Adrenal gland (tissue), 12 donors: Measurements from ENCODE around the gene ITPR3. TPM values are rescaled to one million over a fixed set of nuclear protein-coding genes. Genes with fewer than 3 reads are reported as not detected.
A peak's percentile ranks its signal among the peaks of the same experiment; 100 is the strongest.

ENCODE experiments used
- DNase-seq, 7 donors: peaks; one replicate each; pipeline ENCODE4 v3.0.0-alpha.2; 2019 to 2020
- H3K27ac ChIP-seq, 5 donors: fragments of 200-600 bp; sonication (generic) in 4 of 5; 1 replicate in 3 of 5; 2 replicates in 2 of 5; pipeline versions ENCODE4 v1.5.1 to v1.8.0; 2016 to 2020; ENCODE audit warnings: mild to moderate bottlenecking in 1 of 5
- H3K27me3 ChIP-seq: fragments of 200-600 bp; 2 replicates; pipeline ENCODE4 v1.8.0; 2021
- H3K36me3 ChIP-seq, 2 donors: fragments of 200-600 bp; replicated peaks in 1 of 2; 1 replicate in 1 of 2; 2 replicates in 1 of 2; pipeline versions ENCODE4 v1.5.1 to v1.8.0; 2018 to 2022
- H3K4me1 ChIP-seq, 2 donors: fragments of 200-600 bp; replicated peaks in 1 of 2; 1 replicate in 1 of 2; 2 replicates in 1 of 2; pipeline versions ENCODE4 v1.5.1 to v1.8.0; 2018 to 2021
- H3K4me3 ChIP-seq, 4 donors: fragments of 200-600 bp; sonication (generic) in 3 of 4; one replicate each; pipeline ENCODE4 v1.5.1; 2016 to 2018
- H3K9me3 ChIP-seq, 3 donors: fragments of 200-600 bp; sonication (generic) in 1 of 3; replicated peaks in 1 of 3; 1 replicate in 2 of 3; 2 replicates in 1 of 3; pipeline versions ENCODE4 v1.5.1 to v1.8.0; 2016 to 2021
- POLR2A ChIP-seq, 2 donors: fragments of 450-650 bp; IDR thresholded peaks; one replicate each; pipeline ENCODE4 v1.6.1; 2017; ENCODE audit warnings: antibody characterized with exemption in 2 of 2, mild to moderate bottlenecking in 2 of 2, moderate library complexity in 1 of 2
- WGBS, 4 donors: extraction: QIAGEN DNeasy Blood & Tissue Kit in 2 of 4; methylation state at CpG; one replicate each; pipeline versions ENCODE4 v1.1.5 to v1.1.7; 2013 to 2017; 5-methylcytosine and 5-hydroxymethylcytosine counted together
- intact Hi-C, 2 donors: fragments of 100-400 bp; cut with DNase I; formaldehyde crosslinking; loops; one replicate each; pipeline versions ENCODE4 v1.14.1 to v1.15.0; 2022 to 2023
- polyA plus RNA-seq, 3 donors: library from polyadenylated mRNA; stranded (reverse); fragments of 200-250 nt in 2 of 3; fragments of 350-450 nt in 1 of 3; fragmentation: Illumina TruSeq in 1 of 3; extraction: RNeasy Lipid Tissue Mini Kit (QIAGEN cat#74804) in 1 of 3; gene quantifications; one replicate each; pipeline ENCODE4 v1.2.3, GENCODE V29; 2013 to 2014
- total RNA-seq, 9 donors: library from RNA; depleted of rRNA in 4 of 9; stranded (reverse); fragments of >200 nt in 4 of 9; fragments of 120-200 nt in 1 of 9; fragmentation: NEBNext Ultra II Directional in 1 of 9; extraction: Animal tissue kit (Norgen Biotek cat#: 25700) in 1 of 9; gene quantifications; one replicate each; pipeline versions ENCODE4 v1.1.0 to v1.2.4, GENCODE V29; 2013 to 2023
- TF ChIP-seq, protein P1 (sequence below), 6 experiments: fragments of 450-650 bp in 4 of 6; fragments of 200-600 bp in 2 of 6; sonication (generic) in 1 of 6; IDR thresholded peaks; 1 replicate in 5 of 6; 2 replicates in 1 of 6; pipeline versions ENCODE4 v1.5.1 to v1.8.0; 2016 to 2021; ENCODE audit warnings: antibody characterized with exemption in 6 of 6, mild to moderate bottlenecking in 2 of 6, moderate library complexity in 1 of 6
- donor health status: healthy with polysubstance abuse.
- donor health status: Bipolar disorder and iron deficiency.
- donor health status: DM: yes; HTN: yes; CAD: no.
- donor health status: DM: no; HTN: no; CAD: no.
- donor health status: DM: no; HTN: no; CAD: no.
- donor health status: DM: yes; HTN: yes; CAD: no.

Gene ITPR3
- total and polyA plus RNA-seq, 12 donors: 1.3 to 38.1 (median 23.9) TPM

- WGBS, 4 donors: 10 to 35% (median 21%) methylated on average over 1 to 5 of the region's 5 CpGs
- Histone ChIP-seq H3K27me3 (no peaks in the 10 kb centered on the region), H3K9me3 (no peaks in the 10 kb centered on the region), H3K4me1 (peaks cover 0 to 3% of the 10 kb centered on the region in 2 donors), H3K36me3 (peaks cover 0 to 7% of the 10 kb centered on the region in 2 donors), H3K4me3 (no peak overlapping the region), H3K27ac (no peak overlapping the region)
- intact Hi-C loops: loop anchor here in 1 of 2 donors (10.0 kb wide), 1 partner anchor 88 kb away; the partner anchor contains the start of gene BAK1
- TF ChIP-seq POLR2A (IDR thresholded peaks at IDR 0.05): no peak
- TF ChIP-seq, protein P1, sequence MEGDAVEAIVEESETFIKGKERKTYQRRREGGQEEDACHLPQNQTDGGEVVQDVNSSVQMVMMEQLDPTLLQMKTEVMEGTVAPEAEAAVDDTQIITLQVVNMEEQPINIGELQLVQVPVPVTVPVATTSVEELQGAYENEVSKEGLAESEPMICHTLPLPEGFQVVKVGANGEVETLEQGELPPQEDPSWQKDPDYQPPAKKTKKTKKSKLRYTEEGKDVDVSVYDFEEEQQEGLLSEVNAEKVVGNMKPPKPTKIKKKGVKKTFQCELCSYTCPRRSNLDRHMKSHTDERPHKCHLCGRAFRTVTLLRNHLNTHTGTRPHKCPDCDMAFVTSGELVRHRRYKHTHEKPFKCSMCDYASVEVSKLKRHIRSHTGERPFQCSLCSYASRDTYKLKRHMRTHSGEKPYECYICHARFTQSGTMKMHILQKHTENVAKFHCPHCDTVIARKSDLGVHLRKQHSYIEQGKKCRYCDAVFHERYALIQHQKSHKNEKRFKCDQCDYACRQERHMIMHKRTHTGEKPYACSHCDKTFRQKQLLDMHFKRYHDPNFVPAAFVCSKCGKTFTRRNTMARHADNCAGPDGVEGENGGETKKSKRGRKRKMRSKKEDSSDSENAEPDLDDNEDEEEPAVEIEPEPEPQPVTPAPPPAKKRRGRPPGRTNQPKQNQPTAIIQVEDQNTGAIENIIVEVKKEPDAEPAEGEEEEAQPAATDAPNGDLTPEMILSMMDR (IDR thresholded peaks at IDR 0.05): peak; percentile 18 to 77 (median 68)
- DNase-seq: peak; percentile 83 to 97 (median 95)
Observed at GRCh38 chr6:33672808-33673207, 51.7 kb downstream of the ITPR3 start.

DNA sequence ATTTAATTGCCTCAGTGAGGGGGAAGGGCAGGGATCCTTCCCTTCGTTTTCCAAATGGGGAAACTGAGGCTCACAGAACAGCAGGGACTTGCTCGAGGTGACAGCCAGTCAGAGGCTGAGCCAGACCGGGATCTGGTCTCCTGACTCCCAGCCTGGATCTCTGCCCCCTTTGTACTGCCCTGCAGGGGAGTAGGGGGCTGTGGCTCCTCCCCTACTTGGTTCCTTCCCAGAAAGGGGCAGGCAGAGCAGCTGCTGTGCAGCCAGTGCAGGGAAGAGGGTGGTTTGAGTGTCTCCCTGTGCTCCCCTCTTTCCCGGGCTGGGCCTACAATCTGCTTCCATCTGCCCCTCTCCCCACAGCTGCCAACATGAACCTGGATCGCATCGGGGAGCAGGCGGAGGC lies 52.7 kb downstream of the ITPR3 start:
- no peak for DNase-seq
- TF ChIP-seq, protein P1 (IDR thresholded peaks at IDR 0.05): no peak
- no peak for TF ChIP-seq POLR2A (IDR thresholded peaks at IDR 0.05)
- Histone ChIP-seq H3K27ac (no peak overlapping the region), H3K4me1 (peaks cover 0 to 3% of the 10 kb centered on the region in 2 donors), H3K27me3 (no peaks in the 10 kb centered on the region), H3K36me3 (peaks cover 0 to 7% of the 10 kb centered on the region in 2 donors), H3K9me3 (no peaks in the 10 kb centered on the region), H3K4me3 (no peak overlapping the region)
- 76 to 100% (median 87%) methylated on average over 1 to 7 of the region's 7 CpGs for WGBS, 4 donors
- intact Hi-C loops: loop anchor here in 1 of 2 donors (10.0 kb wide), 1 partner anchor 89 kb away; the partner anchor contains the start of gene BAK1

GRCh38 chr6:33675968-33676367 lies 54.8 kb downstream of the ITPR3 start:
- intact Hi-C loops: loop anchor here in 1 of 2 donors (10.0 kb wide), 1 partner anchor 91 kb away; the partner anchor contains the start of gene BAK1
- no peak for DNase-seq
- Histone ChIP-seq H3K27ac (no peak overlapping the region), H3K9me3 (no peaks in the 10 kb centered on the region), H3K4me1 (peaks cover 0 to 3% of the 10 kb centered on the region in 2 donors), H3K4me3 (no peak overlapping the region), H3K36me3 (peaks cover 0 to 13% of the 10 kb centered on the region in 2 donors), H3K27me3 (no peaks in the 10 kb centered on the region)
- TF ChIP-seq, protein P1 (IDR thresholded peaks at IDR 0.05): no peak
- 92 to 100% (median 94%) methylated on average over 6 to 7 of the region's 7 CpGs for WGBS, 4 donors

GRCh38 chr6:33676416-33677142 lies 55.5 kb downstream of the ITPR3 start:
- WGBS, 4 donors: 88 to 94% (median 90%) methylated on average over 13 to 15 of the region's 15 CpGs
- DNase-seq: no peak
- intact Hi-C loops: loop anchor here in 1 of 2 donors (10.0 kb wide), 1 partner anchor 92 kb away; the partner anchor contains the start of gene BAK1
- H3K27ac ChIP-seq: peak overlapping the region in 1 of 5 donors; percentile 49
- peaks cover 0 to 13% of the 10 kb centered on the region in 2 donors for H3K36me3 ChIP-seq
- H3K9me3 ChIP-seq: no peaks in the 10 kb centered on the region
- H3K27me3 ChIP-seq: no peaks in the 10 kb centered on the region
- peaks cover 0 to 3% of the 10 kb centered on the region in 2 donors for H3K4me1 ChIP-seq
- TF ChIP-seq POLR2A (IDR thresholded peaks at IDR 0.05): no peak
- TF ChIP-seq, protein P1 (IDR thresholded peaks at IDR 0.05): no peak
- H3K4me3 ChIP-seq: no peak overlapping the region
